CD8-positive, alpha-beta memory T cell (primary cell): ENCODE measurements around the gene KIF16B. TPM values are rescaled to one million over a fixed set of nuclear protein-coding genes. Genes with fewer than 3 reads are reported as not detected.

ENCODE experiments used
- CTCF ChIA-PET: fragments of 350-600 bp; sonication (Branson Sonifier 250); formaldehyde crosslinking; loops from one replicate; lab custom pipeline; 2021; ENCODE audit warnings: antibody characterized with exemption; lab: Charles Lee
- POLR2A ChIA-PET: fragments of 350-600 bp; sonication (Branson Sonifier 250); formaldehyde crosslinking; loops from one replicate; lab custom pipeline; 2021; ENCODE audit warnings: antibody characterized with exemption; lab: Charles Lee
- DNase-seq, 5 donors: peaks; one replicate each; pipeline versions ENCODE4 v3.0.0 to v3.0.0-alpha.2; 2020 to 2022; ENCODE audit warnings: mixed read lengths in 1 of 5
- H3K27ac ChIP-seq: one replicate; pipeline ENCODE4 v1.7.0; 2013; ENCODE audit warnings: low read depth, mild to moderate bottlenecking, low read length, moderate library complexity
- H3K27me3 ChIP-seq: 2 replicates; pipeline ENCODE4 v1.7.0; 2013; ENCODE audit warnings: low read length, mild to moderate bottlenecking; ENCODE audit not compliant: insufficient read depth, poor library complexity, severe bottlenecking
- H3K36me3 ChIP-seq: 2 replicates; pipeline ENCODE4 v1.7.0; 2013; ENCODE audit warnings: mild to moderate bottlenecking, low read length, moderate library complexity; ENCODE audit not compliant: insufficient read depth
- H3K4me1 ChIP-seq: 2 replicates; pipeline ENCODE4 v1.7.0; 2013; ENCODE audit warnings: mild to moderate bottlenecking, low read length, moderate library complexity; ENCODE audit not compliant: insufficient read depth
- H3K4me3 ChIP-seq: 2 replicates; pipeline ENCODE4 v1.7.0; 2013; ENCODE audit warnings: mild to moderate bottlenecking, low read length
- H3K9me3 ChIP-seq: 2 replicates; pipeline ENCODE4 v1.7.0; 2013; ENCODE audit warnings: mild to moderate bottlenecking, low read length
- H3K27ac Mint-ChIP-seq, 8 donors: one replicate each; pipeline ENCODE4 v1.8.0; 2020 to 2021; ENCODE audit warnings: mixed read lengths in 8 of 8, mild to moderate bottlenecking in 6 of 8, inconsistent platforms in 3 of 8, moderate library complexity in 3 of 8
- H3K27me3 Mint-ChIP-seq, 2 donors: one replicate each; pipeline ENCODE4 v1.8.0; 2020 to 2021; ENCODE audit warnings: mixed read lengths in 2 of 2, mild to moderate bottlenecking in 1 of 2, moderate library complexity in 1 of 2
- H3K36me3 Mint-ChIP-seq, 3 donors: one replicate each; pipeline ENCODE4 v1.8.0; 2020 to 2021; ENCODE audit warnings: mixed read lengths in 3 of 3, inconsistent platforms in 1 of 3, mild to moderate bottlenecking in 1 of 3
- H3K4me1 Mint-ChIP-seq, 3 donors: one replicate each; pipeline ENCODE4 v1.8.0; 2020 to 2021; ENCODE audit warnings: mixed read lengths in 3 of 3, inconsistent platforms in 1 of 3, mild to moderate bottlenecking in 1 of 3
- H3K4me3 Mint-ChIP-seq, 7 donors: one replicate each; pipeline ENCODE4 v1.8.0; 2020 to 2021; ENCODE audit warnings: mixed read lengths in 7 of 7, mild to moderate bottlenecking in 6 of 7, moderate library complexity in 4 of 7, inconsistent platforms in 2 of 7
- H3K9me3 Mint-ChIP-seq, 5 donors: one replicate each; pipeline ENCODE4 v1.8.0; 2020 to 2022; ENCODE audit warnings: mixed read lengths in 5 of 5, mild to moderate bottlenecking in 3 of 5, moderate library complexity in 2 of 5, inconsistent platforms in 1 of 5
- polyA plus RNA-seq: library from polyadenylated mRNA; unstranded; fragments of 300-500 nt; fragmentation: Illumina TruSeq; gene quantifications from one replicate; pipeline ENCODE4 v1.2.3, GENCODE V29; 2021
- total RNA-seq, 2 experiments: library from RNA; stranded (reverse); gene quantifications; one replicate each; pipeline ENCODE4 v1.2.3, GENCODE V29; 2021

Gene KIF16B
- total and polyA plus RNA-seq, 3 experiments from 2014 or later: 3.2 to 6.0 (median 3.4) TPM

GRCh38 chr20:16222859-16223411, 350.3 kb downstream of the KIF16B start:
- no peaks in the 10 kb centered on the region for H3K36me3 ChIP-seq
- H3K9me3 Mint-ChIP-seq: peaks cover 0 to 17% (median 6%) of the 10 kb centered on the region in 5 donors
- POLR2A ChIA-PET: no interaction called here
- H3K4me3 Mint-ChIP-seq: no peak overlapping the region
- no peak for DNase-seq
- no peaks in the 10 kb centered on the region for H3K4me1 Mint-ChIP-seq
- no peaks in the 10 kb centered on the region for H3K27me3 ChIP-seq
- no peaks in the 10 kb centered on the region for H3K9me3 ChIP-seq
- no peaks in the 10 kb centered on the region for H3K4me1 ChIP-seq
- no peak overlapping the region for H3K27ac ChIP-seq
- no peak overlapping the region for H3K4me3 ChIP-seq
- no peak overlapping the region for H3K27ac Mint-ChIP-seq
- no peaks in the 10 kb centered on the region for H3K36me3 Mint-ChIP-seq
- CTCF ChIA-PET: interaction anchor here (0.5 kb wide), 1 partner anchor 91 kb away, joined by 3 read pairs; no protein-coding TSS in a partner anchor
- H3K27me3 Mint-ChIP-seq: peaks cover 0 to 2% of the 10 kb centered on the region in 2 donors

Other genes starting within 250 kb of the KIF16B start
- 100 to 1,000 TPM; 116 to 118 TPM for gene SNRPB2, start 156.6 kb upstream of the KIF16B start, total RNA-seq
- 86.8 TPM for gene SNRPB2, start 156.6 kb upstream of the KIF16B start, polyA plus RNA-seq
- gene OTOR, start 174.9 kb upstream of the KIF16B start, total RNA-seq: not detected
- not detected for gene OTOR, start 174.9 kb upstream of the KIF16B start, polyA plus RNA-seq